NCI-H2196 treated with DMSO at 0.1 percent for 48 hours (cell line): Measurements from ENCODE around the gene PRDX1.
A peak's percentile ranks its signal among the peaks of the same experiment; 100 is the strongest.
"Not testable (repeated sequence)": the region's sequence is repeated elsewhere in the genome, so short reads cannot be mapped to it uniquely, and the experiment has no call there.

ENCODE experiments used
- DNase-seq: peaks from one replicate; lab custom pipeline; 2025; ENCODE audit not compliant: unreplicated experiment; lab: John Stamatoyannopoulos, UW

PRDX1 gene

DNA sequence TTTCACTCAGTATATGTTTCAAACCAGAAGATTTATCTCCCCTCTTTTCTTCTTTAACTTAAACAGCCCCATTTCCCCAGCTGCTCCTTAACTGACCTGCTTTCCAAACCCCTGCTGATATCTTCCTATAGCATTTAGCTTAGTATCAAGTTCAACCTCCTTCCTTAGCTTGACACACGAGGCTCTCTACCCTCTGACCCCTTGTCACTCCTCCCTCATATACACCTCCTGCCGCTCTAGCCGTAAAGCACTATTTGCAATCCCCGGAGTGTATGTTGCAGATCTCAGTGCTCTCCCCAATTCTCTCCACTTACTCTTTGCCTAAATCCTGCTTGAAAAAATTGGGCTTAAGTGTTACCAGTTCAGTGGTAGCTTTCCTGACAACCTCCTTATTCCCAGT lies 15.2 kb upstream of the PRDX1 start:
- DNase-seq = no peak

DNA sequence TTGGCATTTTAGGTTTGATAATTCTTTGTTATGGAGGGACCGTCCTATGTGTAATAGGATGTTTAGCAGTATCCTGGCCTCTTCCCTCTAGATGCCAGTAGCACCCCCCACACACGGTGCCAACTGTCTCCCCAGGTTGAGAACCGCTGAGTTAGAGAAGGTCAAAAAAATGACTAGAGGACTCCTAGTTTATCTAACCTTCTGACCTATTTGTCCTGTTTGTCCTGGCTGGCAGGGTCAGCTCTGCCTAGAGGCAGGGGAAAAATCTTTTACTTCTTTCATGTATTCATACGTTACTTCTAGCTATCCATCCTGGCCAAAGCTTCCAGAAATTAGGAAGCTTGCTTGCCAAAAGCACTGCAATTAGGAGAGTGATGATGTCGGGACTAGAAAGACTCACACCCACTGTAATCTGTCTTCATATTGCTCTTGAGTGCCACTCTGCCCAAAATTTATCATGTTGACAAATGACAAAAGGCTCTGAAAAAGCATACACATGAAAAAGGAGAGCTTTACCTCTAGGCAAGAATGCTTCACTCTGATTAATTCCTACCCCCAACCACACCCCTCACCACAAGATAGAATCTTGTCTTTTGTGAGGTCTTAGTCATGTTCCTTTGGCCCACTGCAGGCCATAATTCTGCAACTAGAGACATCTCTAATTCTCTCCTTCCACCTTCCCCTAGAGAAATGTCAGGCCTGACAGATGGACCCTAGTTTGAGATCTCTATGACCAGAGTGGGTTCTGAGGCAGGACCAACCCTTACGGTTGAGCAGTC lies 14.5 kb upstream of the PRDX1 start:
- no peak for DNase-seq

DNA sequence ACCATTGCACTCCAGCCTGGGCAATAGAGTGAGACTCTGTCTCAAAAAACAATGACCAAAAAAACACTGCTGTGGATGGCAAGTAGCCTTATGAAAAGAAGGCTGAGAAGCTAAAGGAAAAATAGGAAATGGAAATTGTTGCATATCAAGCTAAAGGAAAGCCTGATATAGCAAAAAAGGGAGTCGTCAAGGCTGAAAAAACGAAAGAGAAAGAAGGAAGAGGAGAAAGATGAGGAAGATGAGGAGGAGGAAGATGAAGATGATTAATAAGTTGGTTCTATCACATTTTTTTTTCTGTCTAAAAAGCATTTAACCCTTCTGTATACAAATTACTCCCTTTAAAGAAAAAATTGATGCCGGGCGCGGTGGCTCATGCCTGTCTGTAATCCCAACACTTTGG lies 10.2 kb upstream of the PRDX1 start:
- no peak for DNase-seq

GRCh38 chr1:45530632-45531135 lies 9.0 kb upstream of the PRDX1 start:
- DNase-seq = no peak

- no peak for DNase-seq
Measured at GRCh38 chr1:45526135-45526644, 4.5 kb upstream of the PRDX1 start.

GRCh38 chr1:45523975-45524374 lies 2.3 kb upstream of the PRDX1 start:
- DNase-seq = not testable (repeated sequence)

DNA sequence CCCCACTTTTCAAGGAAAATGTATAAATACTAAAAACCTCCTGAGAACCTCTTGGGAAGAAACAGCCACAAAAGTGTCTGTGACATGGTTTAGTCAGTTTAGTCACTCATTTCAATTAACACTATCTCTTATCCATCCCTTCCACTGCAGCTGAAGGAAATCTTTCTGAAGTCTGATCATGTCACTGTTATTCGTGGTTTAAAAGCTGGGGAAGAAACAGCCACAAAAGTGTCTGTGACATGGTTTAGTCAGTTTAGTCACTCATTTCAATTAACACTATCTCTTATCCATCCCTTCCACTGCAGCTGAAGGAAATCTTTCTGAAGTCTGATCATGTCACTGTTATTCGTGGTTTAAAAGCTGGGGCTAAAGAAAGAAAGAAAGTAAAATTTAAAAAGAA lies 1.8 kb upstream of the PRDX1 start:
- not testable (repeated sequence) for DNase-seq

GRCh38 chr1:45522324-45523104 lies 830 bp upstream of the PRDX1 start:
- no peak for DNase-seq

- DNase-seq = not testable (repeated sequence)
Measured at GRCh38 chr1:45519774-45520173, 1.9 kb downstream of the PRDX1 start.

GRCh38 chr1:45518910-45519309 lies 2.8 kb downstream of the PRDX1 start:
- DNase-seq = no peak

DNA sequence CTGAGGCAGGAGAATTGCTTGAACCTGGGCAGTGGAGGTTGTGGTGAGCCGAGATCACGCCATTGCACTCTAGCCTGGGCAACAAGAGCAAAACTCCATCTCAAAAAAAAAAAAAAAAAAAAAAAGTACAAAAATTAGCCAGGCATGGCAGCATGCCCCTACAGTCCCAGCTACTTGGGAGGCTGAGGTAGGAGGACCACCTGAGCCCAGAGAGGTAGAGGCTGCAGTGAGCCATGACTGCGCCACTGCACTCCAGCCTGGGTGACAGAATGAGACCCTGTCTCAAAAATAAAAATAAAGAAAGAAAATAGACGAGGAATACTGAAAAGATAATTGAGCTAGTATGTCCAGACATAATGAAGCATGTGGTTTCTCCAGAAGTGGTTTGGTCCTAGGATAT lies 3.3 kb downstream of the PRDX1 start:
- DNase-seq = not testable (repeated sequence)

GRCh38 chr1:45516465-45516864 lies 5.2 kb downstream of the PRDX1 start:
- no peak for DNase-seq

DNA sequence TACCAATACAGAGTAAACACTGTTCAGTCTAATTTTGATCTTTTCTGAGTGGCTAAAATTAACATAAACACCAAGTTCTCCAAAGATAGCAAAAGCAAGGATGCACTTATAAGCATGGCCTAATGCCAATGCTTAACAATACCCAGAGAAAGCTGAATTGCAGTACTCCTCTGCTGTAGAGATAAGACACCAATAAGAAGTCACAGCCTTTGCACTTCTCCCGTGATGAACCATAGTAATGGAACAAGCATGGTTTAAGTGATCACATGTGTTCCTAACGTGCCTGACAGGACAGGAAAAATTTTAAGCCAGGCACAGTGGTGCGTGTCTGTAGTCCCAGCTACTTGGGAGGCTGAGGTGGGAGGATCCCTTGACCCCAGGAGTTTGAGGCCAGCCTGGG lies 5.6 kb downstream of the PRDX1 start:
- DNase-seq = no peak

DNA sequence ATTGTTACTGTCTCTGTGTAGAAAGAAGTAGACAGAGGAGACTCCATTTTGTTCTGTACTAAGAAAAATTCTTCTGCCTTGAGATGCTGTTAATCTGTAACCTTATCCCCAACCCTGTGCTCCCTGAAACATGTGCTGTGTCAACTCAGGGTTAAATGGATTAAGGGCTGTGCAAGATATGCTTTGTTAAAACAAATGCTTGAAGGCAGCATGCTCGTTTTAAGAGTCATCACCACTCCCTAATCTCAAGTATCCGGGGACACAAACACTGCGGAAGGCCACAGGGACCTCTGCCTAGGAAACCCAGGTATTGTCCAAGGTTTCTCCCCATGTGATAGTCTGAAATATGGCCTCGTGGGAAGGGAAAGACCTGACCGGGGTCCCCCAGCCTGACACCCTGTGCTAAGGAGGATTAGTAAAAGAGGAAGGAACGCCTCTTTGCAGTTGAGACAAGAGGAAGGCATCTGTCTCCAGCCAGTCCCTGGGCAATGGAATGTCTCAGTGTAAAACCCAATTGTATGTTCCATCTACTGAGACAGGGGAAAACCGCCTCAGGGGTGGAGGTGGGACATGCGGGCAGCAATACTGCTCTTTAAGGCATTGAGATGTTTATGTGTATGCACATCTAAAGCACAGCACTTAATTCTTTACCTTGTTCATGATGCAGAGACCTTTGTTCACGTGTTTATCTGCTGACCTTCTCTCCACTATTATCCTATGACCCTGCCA lies 8.0 kb downstream of the PRDX1 start:
- not testable (repeated sequence) for DNase-seq

- peak; percentile 64 for DNase-seq
Measured at GRCh38 chr1:45512641-45513054, 9.0 kb downstream of the PRDX1 start.

DNA sequence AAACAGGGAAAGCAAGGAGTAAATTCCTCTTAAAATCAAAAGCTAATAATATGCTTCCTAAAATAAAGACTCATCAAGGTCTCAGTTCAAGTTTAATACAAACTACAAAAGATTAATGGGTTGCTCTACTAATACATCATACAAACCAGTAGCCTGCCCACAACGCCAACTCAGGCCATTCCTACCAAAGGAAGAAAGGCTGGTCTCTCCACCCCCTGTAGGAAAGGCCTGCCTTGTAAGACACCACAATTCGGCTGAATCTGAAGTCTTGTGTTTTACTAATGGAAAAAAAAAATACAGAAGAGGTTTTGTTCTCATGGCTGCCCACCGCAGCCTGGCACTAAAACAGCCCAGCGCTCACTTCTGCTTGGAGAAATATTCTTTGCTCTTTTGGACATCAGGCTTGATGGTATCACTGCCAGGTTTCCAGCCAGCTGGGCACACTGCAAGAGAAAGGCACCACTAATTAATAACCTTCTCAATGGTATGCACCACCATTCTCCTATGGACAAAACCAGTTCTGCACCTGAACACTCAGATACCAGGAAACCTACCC lies 10.6 kb downstream of the PRDX1 start:
- no peak for DNase-seq

GRCh38 chr1:45510036-45510971 lies 11.4 kb downstream of the PRDX1 start:
- DNase-seq = no peak

- no peak for DNase-seq
Measured at GRCh38 chr1:45508295-45509151, 13.2 kb downstream of the PRDX1 start.

DNA sequence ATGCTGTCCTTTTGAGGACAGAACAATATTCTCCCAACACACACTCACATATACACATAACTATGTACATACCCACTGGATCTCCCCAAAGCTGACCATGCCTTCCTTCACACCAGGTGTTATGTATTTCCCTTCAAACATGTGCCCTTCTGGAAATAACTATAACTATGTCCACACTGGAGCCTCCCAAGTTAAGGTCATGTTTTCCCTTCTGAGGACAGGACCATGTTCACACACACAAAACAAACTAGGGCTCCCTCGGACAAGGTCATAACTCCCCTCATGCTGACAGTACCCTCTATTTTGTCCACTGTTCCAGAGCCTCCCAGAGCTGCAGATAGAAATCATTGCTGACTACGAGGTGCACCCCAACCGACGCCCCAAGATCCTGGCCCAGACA lies 13.8 kb downstream of the PRDX1 start:
- DNase-seq = no peak
